ENCODE data around the gene ANOS1.
"Not testable (repeated sequence)": the region's sequence is repeated elsewhere in the genome, so short reads cannot be mapped to it uniquely, and the experiment has no call there.

GRCh38 chrX:8495036-8495435 is 236.9 kb downstream of the ANOS1 start:
- TF ChIP-seq EZH2 (optimal IDR thresholded peaks at IDR 0.05; ENCODE audit: low read depth, low read length); CTCF (IDR thresholded peaks at IDR 0.05; ENCODE audit: low read length); EZH2phosphoT487 (IDR thresholded peaks at IDR 0.05; ENCODE audit: low read length): not testable (repeated sequence)
